Panc1 (cell line): Measurements from ENCODE around the gene CCNYL1. TPM values are rescaled to one million over a fixed set of nuclear protein-coding genes. Genes with fewer than 3 reads are reported as not detected.

Source experiments
- ATAC-seq: fragments of 200-7000 bp; cut with Tn5 transposase; 2 replicates; pipeline ENCODE4 v1.9.1; 2020; ENCODE audit warnings: mild to moderate bottlenecking, moderate library complexity
- BruUV-seq: library from RNA; stranded (reverse); fragments of 400-500 nt; replicated peaks from 2 replicates; lab custom pipeline; 2021; lab: Mats Ljungman, UMichigan
- CTCF ChIA-PET: fragments of 300-600 bp; sonication (Branson Sonifier 250); formaldehyde crosslinking; loops from one replicate; lab custom pipeline; 2022; ENCODE audit warnings: antibody characterized with exemption; lab: Charles Lee
- POLR2A ChIA-PET: fragments of 300-600 bp; sonication (Branson Sonifier 250); formaldehyde crosslinking; loops from one replicate; lab custom pipeline; 2022; ENCODE audit warnings: antibody characterized with exemption; lab: Charles Lee
- DNase-seq: peaks from one replicate; pipeline ENCODE4 v3.0.0-alpha.2; 2010; ENCODE audit warnings: low read depth, low spot score
- H3K27ac ChIP-seq: 2 replicates; pipeline ENCODE4 v1.5.1; 2011; ENCODE audit warnings: mild to moderate bottlenecking, low read length, inconsistent platforms
- H3K27me3 ChIP-seq: fragments of 200-500 bp; sonication (Bioruptor generic); 2 replicates; pipeline ENCODE4 v1.6.0; 2014; ENCODE audit warnings: low read length, inconsistent platforms; ENCODE audit not compliant: control insufficient read depth, insufficient read depth
- H3K36me3 ChIP-seq: fragments of 200-500 bp; sonication (Bioruptor generic); 2 replicates; pipeline ENCODE4 v1.5.1; 2014; ENCODE audit warnings: inconsistent platforms, mild to moderate bottlenecking, low read length, moderate library complexity; ENCODE audit not compliant: control insufficient read depth, insufficient read depth
- H3K4me1 ChIP-seq: 2 replicates; pipeline ENCODE4 v1.5.1; 2011; ENCODE audit warnings: inconsistent platforms, mild to moderate bottlenecking, low read length, moderate library complexity; ENCODE audit not compliant: control insufficient read depth, insufficient read depth
- H3K4me3 ChIP-seq, 2 experiments: 2 replicates each; pipeline ENCODE4 v1.5.1; 2011 to 2012; ENCODE audit warnings: low read depth in 2 of 2, low read length in 2 of 2, mild to moderate bottlenecking in 2 of 2, inconsistent platforms in 1 of 2, moderate library complexity in 1 of 2
- H3K9me3 ChIP-seq: fragments of 200-500 bp; sonication (Bioruptor generic); 2 replicates; pipeline ENCODE4 v1.5.1; 2014; ENCODE audit warnings: low read depth, mild to moderate bottlenecking, inconsistent platforms, low read length, moderate library complexity; ENCODE audit not compliant: control insufficient read depth, insufficient read depth
- POLR2AphosphoS5 ChIP-seq: IDR thresholded peaks from 2 replicates; pipeline ENCODE4 v1.6.1; 2012; ENCODE audit warnings: mild to moderate bottlenecking, low read depth, low read length, moderate library complexity
- SIN3A ChIP-seq: IDR thresholded peaks from 2 replicates; pipeline ENCODE4 v1.6.1; 2012; ENCODE audit warnings: low read depth, mild to moderate bottlenecking, low read length, moderate library complexity, borderline replicate concordance; ENCODE audit not compliant: insufficient read depth
- TCF7L2 ChIP-seq: IDR thresholded peaks from 2 replicates; pipeline ENCODE4 v1.6.1; 2011; ENCODE audit warnings: mild to moderate bottlenecking, low read depth, low read length, inconsistent platforms
- in situ Hi-C: cut with HindIII; loops from 2 replicates; pipeline ENCODE4 v1.10.0; 2016; ENCODE audit warnings: low sequenced_read_pairs, low pct_unique_long_range_greater_than_20kb
- intact Hi-C: fragments of 100-400 bp; cut with micrococcal nuclease; formaldehyde crosslinking; loops from one replicate; pipeline ENCODE4 v1.10.0; 2022; ENCODE audit not compliant: unreplicated experiment
- total RNA-seq: library from RNA; stranded (reverse); gene quantifications from one replicate; pipeline ENCODE4 v1.2.1, GENCODE V29; 2021; ENCODE audit not compliant: unreplicated experiment
- TF ChIP-seq, protein P1 (sequence below), 2 experiments: IDR thresholded peaks; 2 replicates each; pipeline ENCODE4 v1.6.1; 2011 to 2012; ENCODE audit warnings: low read depth in 2 of 2, control low read depth in 1 of 2, low read length in 1 of 2, mild to moderate bottlenecking in 1 of 2, moderate library complexity in 1 of 2; ENCODE audit not compliant: insufficient read depth in 1 of 2
- TF ChIP-seq, protein P2 (sequence below): fragments of 450-650 bp; IDR thresholded peaks from 2 replicates; pipeline ENCODE4 v1.5.1; 2017; ENCODE audit warnings: mild to moderate bottlenecking

CCNYL1 gene
- total RNA-seq, 1 experiment from 2014 or later: 31.4 TPM

DNA sequence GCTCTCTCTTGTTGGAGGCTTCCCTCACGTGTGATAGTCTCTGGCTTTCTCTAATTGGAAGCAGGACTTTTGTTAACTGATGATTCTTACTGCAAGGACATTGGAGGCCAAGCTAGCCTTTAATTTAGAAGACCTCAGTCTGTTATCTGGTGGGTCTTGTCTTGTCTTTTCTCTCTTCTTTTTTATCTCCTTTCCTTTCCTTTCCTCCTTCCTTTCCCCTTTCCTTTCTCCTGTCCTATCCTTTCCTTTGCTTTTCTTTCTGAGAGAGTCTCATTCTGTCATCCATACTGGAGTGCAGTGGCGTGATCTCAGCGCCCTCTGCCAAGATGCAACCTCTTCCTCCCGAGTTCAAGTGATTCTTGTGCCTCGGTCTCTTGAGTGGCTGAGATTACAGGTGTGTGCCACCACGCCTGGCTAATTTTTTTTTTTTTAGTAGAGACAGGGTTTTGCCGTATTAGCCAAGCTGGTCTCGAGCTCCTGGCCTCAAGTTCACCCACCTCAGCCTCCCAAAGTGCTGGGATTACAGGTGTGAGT, 18.1 kb downstream of the CCNYL1 start:
- POLR2A ChIA-PET: no interaction called here
- H3K36me3 ChIP-seq: no peaks in the 10 kb centered on the region; the same call in 1 of the 2 replicates
- ATAC-seq (no peak), DNase-seq (no peak)
- H3K4me1 ChIP-seq: no peaks in the 10 kb centered on the region
- BruUV-seq: no TSS peak
- TF ChIP-seq POLR2AphosphoS5: no peak
- TF ChIP-seq, protein P1, sequence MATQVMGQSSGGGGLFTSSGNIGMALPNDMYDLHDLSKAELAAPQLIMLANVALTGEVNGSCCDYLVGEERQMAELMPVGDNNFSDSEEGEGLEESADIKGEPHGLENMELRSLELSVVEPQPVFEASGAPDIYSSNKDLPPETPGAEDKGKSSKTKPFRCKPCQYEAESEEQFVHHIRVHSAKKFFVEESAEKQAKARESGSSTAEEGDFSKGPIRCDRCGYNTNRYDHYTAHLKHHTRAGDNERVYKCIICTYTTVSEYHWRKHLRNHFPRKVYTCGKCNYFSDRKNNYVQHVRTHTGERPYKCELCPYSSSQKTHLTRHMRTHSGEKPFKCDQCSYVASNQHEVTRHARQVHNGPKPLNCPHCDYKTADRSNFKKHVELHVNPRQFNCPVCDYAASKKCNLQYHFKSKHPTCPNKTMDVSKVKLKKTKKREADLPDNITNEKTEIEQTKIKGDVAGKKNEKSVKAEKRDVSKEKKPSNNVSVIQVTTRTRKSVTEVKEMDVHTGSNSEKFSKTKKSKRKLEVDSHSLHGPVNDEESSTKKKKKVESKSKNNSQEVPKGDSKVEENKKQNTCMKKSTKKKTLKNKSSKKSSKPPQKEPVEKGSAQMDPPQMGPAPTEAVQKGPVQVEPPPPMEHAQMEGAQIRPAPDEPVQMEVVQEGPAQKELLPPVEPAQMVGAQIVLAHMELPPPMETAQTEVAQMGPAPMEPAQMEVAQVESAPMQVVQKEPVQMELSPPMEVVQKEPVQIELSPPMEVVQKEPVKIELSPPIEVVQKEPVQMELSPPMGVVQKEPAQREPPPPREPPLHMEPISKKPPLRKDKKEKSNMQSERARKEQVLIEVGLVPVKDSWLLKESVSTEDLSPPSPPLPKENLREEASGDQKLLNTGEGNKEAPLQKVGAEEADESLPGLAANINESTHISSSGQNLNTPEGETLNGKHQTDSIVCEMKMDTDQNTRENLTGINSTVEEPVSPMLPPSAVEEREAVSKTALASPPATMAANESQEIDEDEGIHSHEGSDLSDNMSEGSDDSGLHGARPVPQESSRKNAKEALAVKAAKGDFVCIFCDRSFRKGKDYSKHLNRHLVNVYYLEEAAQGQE (IDR thresholded peaks at IDR 0.05; ENCODE audit: insufficient read depth in 1 of 2, low read depth in 2 of 2, low read length in 1 of 2): no peak
- TF ChIP-seq, protein P2, sequence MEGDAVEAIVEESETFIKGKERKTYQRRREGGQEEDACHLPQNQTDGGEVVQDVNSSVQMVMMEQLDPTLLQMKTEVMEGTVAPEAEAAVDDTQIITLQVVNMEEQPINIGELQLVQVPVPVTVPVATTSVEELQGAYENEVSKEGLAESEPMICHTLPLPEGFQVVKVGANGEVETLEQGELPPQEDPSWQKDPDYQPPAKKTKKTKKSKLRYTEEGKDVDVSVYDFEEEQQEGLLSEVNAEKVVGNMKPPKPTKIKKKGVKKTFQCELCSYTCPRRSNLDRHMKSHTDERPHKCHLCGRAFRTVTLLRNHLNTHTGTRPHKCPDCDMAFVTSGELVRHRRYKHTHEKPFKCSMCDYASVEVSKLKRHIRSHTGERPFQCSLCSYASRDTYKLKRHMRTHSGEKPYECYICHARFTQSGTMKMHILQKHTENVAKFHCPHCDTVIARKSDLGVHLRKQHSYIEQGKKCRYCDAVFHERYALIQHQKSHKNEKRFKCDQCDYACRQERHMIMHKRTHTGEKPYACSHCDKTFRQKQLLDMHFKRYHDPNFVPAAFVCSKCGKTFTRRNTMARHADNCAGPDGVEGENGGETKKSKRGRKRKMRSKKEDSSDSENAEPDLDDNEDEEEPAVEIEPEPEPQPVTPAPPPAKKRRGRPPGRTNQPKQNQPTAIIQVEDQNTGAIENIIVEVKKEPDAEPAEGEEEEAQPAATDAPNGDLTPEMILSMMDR: no peak
- TF ChIP-seq SIN3A: no peak
- no peak for TF ChIP-seq TCF7L2
- H3K27me3 ChIP-seq: no peaks in the 10 kb centered on the region
- H3K4me3 ChIP-seq: no peak overlapping the region
- intact Hi-C loops (no loop called here), in situ Hi-C loops (no loop called here)
- CTCF ChIA-PET: no interaction called here
- no peaks in the 10 kb centered on the region for H3K9me3 ChIP-seq
- H3K27ac ChIP-seq: no peak overlapping the region

DNA sequence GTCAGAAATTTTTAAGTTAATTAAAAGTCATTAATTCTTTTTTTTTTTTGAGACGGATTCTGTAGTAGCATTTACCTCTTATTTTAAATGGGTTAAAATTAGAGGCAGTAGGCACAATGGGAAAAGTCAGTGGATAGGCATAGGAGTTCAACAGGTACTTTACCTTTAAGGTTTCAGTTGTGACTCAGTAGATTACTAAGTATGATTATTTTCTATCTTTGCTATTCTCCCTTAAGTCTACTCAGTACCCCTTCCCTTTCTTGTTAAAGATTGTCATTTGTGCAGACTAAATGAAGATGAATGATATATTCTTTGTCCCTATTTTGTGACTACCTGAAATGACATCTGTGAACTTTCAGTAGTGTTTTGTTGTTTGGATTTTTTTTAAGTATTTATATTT, 19.7 kb downstream of the CCNYL1 start:
- Histone ChIP-seq H3K27ac (no peak overlapping the region), H3K9me3 (no peaks in the 10 kb centered on the region), H3K27me3 (no peaks in the 10 kb centered on the region), H3K36me3 (no peaks in the 10 kb centered on the region; the same call in 1 of the 2 replicates), H3K4me1 (no peaks in the 10 kb centered on the region), H3K4me3 (no peak overlapping the region)
- intact Hi-C loops: loop anchor here (5.0 kb wide), 1 partner anchor 104 kb away; the partner anchor contains the start of gene METTL21A
- no peak for ATAC-seq
- no TSS peak for BruUV-seq
- CTCF ChIA-PET: no interaction called here
- POLR2A ChIA-PET: no interaction called here
- DNase-seq: no peak
- in situ Hi-C loops: no loop called here
- TF ChIP-seq POLR2AphosphoS5: no peak
- TF ChIP-seq, protein P2: no peak
- TF ChIP-seq, protein P1 (IDR thresholded peaks at IDR 0.05; ENCODE audit: insufficient read depth in 1 of 2, low read depth in 2 of 2, low read length in 1 of 2): no peak
- TF ChIP-seq SIN3A: no peak
- TF ChIP-seq TCF7L2: no peak
